ENCODE results near the gene CHST15. TPM values are rescaled to one million over a fixed set of nuclear protein-coding genes. Genes with fewer than 3 reads are reported as not detected.
A peak's percentile ranks its signal among the peaks of the same experiment; 100 is the strongest.
"Not testable (repeated sequence)": the region's sequence is repeated elsewhere in the genome, so short reads cannot be mapped to it uniquely, and the experiment has no call there.

The CHST15 gene
- total RNA-seq, 2 donors from 2014 or later = 7.5 to 14.9 TPM

- Histone ChIP-seq H3K4me3 (ENCODE audit: low read length) (no peak overlapping the region), H3K4me1 (ENCODE audit: control insufficient read depth, insufficient read depth, low read length) (no peaks in the 10 kb centered on the region), H3K9ac (ENCODE audit: extremely low read depth, low read length, poor library complexity, severe bottlenecking) (no peak overlapping the region), H3K36me3 (ENCODE audit: control insufficient read depth, insufficient read depth, low read length) (no peaks in the 10 kb centered on the region), H3K27ac (ENCODE audit: low read depth, low read length) (no peak overlapping the region), H3K9me3 (ENCODE audit: control insufficient read depth, low read length) (peaks cover 7% of the 10 kb centered on the region), H3K27me3 (ENCODE audit: control insufficient read depth, insufficient read depth, low read length, poor library complexity, severe bottlenecking) (peaks cover 7% of the 10 kb centered on the region)
- Mint-ChIP-seq H3K27ac (no peak overlapping the region), H3K4me1 (peaks cover 13% of the 10 kb centered on the region), H3K4me3 (no peak overlapping the region), H3K36me3 (ENCODE audit: low read depth) (no peaks in the 10 kb centered on the region), H3K9me3 (peaks cover 11% of the 10 kb centered on the region), H3K27me3 (ENCODE audit: insufficient read depth) (peaks cover 44% of the 10 kb centered on the region)
- 80 to 85% methylated on average over 6 of the region's 6 CpGs for WGBS, 2 experiments (ENCODE audit: insufficient coverage in 1 of 2, insufficient read length in 1 of 2)
- no peak for DNase-seq
- TF ChIP-seq CTCF (conservative IDR thresholded peaks at IDR 0.05) = no peak
Measured at GRCh38 chr10:124095096-124095495, 1.7 kb upstream of the CHST15 start.

GRCh38 chr10:124094419-124094785 is 1.0 kb upstream of the CHST15 start:
- Histone ChIP-seq H3K4me1 (ENCODE audit: control insufficient read depth, insufficient read depth, low read length) (no peaks in the 10 kb centered on the region), H3K27ac (ENCODE audit: low read depth, low read length) (peak overlapping the region; percentile 36), H3K9me3 (ENCODE audit: control insufficient read depth, low read length) (peaks cover 7% of the 10 kb centered on the region), H3K4me3 (ENCODE audit: low read length) (no peak overlapping the region), H3K9ac (ENCODE audit: extremely low read depth, low read length, poor library complexity, severe bottlenecking) (no peak overlapping the region), H3K27me3 (ENCODE audit: control insufficient read depth, insufficient read depth, low read length, poor library complexity, severe bottlenecking) (peaks cover 7% of the 10 kb centered on the region), H3K36me3 (ENCODE audit: control insufficient read depth, insufficient read depth, low read length) (no peaks in the 10 kb centered on the region)
- Mint-ChIP-seq H3K4me1 (peaks cover 13% of the 10 kb centered on the region), H3K4me3 (peak overlapping the region; percentile 69), H3K9me3 (peaks cover 7% of the 10 kb centered on the region), H3K27ac (no peak overlapping the region), H3K27me3 (ENCODE audit: insufficient read depth) (peaks cover 46% of the 10 kb centered on the region), H3K36me3 (ENCODE audit: low read depth) (no peaks in the 10 kb centered on the region)
- peak; percentile 1 for TF ChIP-seq CTCF (conservative IDR thresholded peaks at IDR 0.05)
- no peak for DNase-seq
- 65 to 78% methylated on average over 11 of the region's 11 CpGs for WGBS, 2 experiments (ENCODE audit: insufficient coverage in 1 of 2, insufficient read length in 1 of 2)

DNA sequence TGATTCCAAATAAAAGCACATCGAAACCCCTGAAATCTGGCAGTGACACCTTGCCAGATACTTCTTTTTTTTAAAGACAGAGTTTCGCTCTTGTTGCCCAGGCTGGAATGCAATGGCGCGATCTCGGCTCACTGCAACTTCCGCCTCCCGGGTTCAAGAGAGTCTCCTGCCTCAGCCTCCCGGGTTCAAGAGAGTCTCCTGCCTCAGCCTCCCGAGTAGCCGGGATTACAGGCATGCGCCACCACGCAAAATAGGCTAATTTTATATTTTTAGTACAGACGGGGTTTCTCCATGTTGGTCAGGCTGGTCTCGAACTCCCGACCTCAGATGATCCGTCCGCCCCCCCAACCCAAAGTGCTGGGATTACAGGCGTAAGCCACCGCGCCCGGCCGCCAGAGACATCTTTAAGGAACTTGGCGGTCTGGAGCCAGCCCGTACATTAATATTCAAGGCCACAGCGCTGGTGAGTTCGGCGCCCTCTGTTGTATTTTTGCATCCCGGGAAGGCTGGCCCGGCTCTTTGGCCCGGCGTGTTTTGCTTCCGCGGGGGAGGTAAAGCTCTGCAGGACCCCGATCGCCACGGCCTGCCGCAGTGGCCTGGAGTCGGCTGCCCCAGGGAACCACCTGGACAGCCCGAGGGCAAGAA is 498 bp upstream of the CHST15 start:
- not testable (repeated sequence) for H3K27me3 ChIP-seq (ENCODE audit: control insufficient read depth, insufficient read depth, low read length, poor library complexity, severe bottlenecking); H3K9me3 ChIP-seq (ENCODE audit: control insufficient read depth, low read length); H3K36me3 ChIP-seq (ENCODE audit: control insufficient read depth, insufficient read depth, low read length); H3K36me3 Mint-ChIP-seq (ENCODE audit: low read depth); H3K9me3 Mint-ChIP-seq; H3K4me1 ChIP-seq (ENCODE audit: control insufficient read depth, insufficient read depth, low read length)
- peak; percentile 31 for TF ChIP-seq CTCF (conservative IDR thresholded peaks at IDR 0.05)
- Histone ChIP-seq H3K9ac (ENCODE audit: extremely low read depth, low read length, poor library complexity, severe bottlenecking) (peak overlapping the region; percentile 73), H3K27ac (ENCODE audit: low read depth, low read length) (peak overlapping the region; percentile 36), H3K4me3 (ENCODE audit: low read length) (peak overlapping the region; percentile 80)
- 14 to 21% methylated on average over 30 to 39 of the region's 39 CpGs for WGBS, 2 experiments (ENCODE audit: insufficient coverage in 1 of 2, insufficient read length in 1 of 2)
- Mint-ChIP-seq H3K27me3 (ENCODE audit: insufficient read depth) (peaks cover 44% of the 10 kb centered on the region), H3K27ac (peak overlapping the region; percentile 48), H3K4me1 (peaks cover 13% of the 10 kb centered on the region), H3K4me3 (peak overlapping the region; percentile 69)
- DNase-seq = peak; percentile 78
